Lower leg skin (tissue), 3 donors: ENCODE data around the gene PDRG1.

Experiments
- POLR2A ChIP-seq, 2 donors: fragments of 450-650 bp; IDR thresholded peaks; one replicate each; pipeline ENCODE4 v1.6.1; 2016 to 2017; ENCODE audit warnings: antibody characterized with exemption in 2 of 2, mild to moderate bottlenecking in 1 of 2, moderate library complexity in 1 of 2
- TF ChIP-seq, protein P1 (sequence below), 3 donors: fragments of 450-650 bp; IDR thresholded peaks; one replicate each; pipeline ENCODE4 v1.5.1; 2016; ENCODE audit warnings: antibody characterized with exemption in 3 of 3, mild to moderate bottlenecking in 3 of 3, moderate library complexity in 2 of 3

DNA sequence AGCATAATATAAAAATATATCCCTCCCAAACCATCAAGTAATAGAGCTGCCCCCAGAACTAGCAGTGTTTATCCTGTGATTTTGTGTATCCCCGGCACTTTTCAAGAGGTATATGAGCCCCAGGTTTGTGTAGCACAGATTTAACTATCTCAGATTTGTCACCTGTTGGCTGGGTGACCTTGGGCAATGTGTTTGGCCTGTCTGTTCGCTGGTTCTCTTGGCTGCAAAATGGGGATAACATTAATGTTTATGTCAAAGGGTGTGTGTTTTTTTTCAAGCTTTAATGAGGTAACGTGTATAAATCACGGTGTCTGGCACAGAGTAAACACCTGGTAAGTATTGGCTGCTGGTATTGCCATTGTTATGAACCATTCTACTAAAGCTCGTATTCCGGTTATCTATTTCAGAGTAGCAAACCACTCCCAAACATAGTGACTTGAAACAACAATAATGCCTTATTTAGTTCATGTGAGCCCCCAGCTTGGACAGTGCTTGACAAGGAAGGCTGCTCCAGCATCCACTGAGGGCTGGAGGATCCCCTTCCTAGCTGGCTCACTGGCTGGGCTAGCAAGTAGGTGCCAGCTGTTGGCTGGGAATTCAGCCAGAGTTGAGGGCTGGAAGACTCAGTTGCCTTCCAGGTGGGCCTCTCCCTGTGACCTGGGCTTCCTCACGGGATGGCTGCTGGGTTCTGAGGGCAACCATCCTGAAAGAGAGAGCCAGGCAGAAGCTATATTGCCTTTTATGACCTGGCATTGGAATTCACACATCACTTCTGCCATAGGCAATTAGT is 36.2 kb downstream of the PDRG1 start:
- TF ChIP-seq, protein P1, sequence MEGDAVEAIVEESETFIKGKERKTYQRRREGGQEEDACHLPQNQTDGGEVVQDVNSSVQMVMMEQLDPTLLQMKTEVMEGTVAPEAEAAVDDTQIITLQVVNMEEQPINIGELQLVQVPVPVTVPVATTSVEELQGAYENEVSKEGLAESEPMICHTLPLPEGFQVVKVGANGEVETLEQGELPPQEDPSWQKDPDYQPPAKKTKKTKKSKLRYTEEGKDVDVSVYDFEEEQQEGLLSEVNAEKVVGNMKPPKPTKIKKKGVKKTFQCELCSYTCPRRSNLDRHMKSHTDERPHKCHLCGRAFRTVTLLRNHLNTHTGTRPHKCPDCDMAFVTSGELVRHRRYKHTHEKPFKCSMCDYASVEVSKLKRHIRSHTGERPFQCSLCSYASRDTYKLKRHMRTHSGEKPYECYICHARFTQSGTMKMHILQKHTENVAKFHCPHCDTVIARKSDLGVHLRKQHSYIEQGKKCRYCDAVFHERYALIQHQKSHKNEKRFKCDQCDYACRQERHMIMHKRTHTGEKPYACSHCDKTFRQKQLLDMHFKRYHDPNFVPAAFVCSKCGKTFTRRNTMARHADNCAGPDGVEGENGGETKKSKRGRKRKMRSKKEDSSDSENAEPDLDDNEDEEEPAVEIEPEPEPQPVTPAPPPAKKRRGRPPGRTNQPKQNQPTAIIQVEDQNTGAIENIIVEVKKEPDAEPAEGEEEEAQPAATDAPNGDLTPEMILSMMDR (IDR thresholded peaks at IDR 0.05) = no peak
- no peak for TF ChIP-seq POLR2A (IDR thresholded peaks at IDR 0.05)
